SK-N-SH (cell line): ENCODE measurements around the gene BABAM2. TPM values are rescaled to one million over a fixed set of nuclear protein-coding genes. Genes with fewer than 3 reads are reported as not detected.

Experiments
- CTCF ChIA-PET: fragments of 300-600, 350-600 bp; formaldehyde crosslinking; extraction: SDS; loops from one replicate; lab custom pipeline; 2021; lab: Yijun Ruan, JAX
- POLR2A ChIA-PET: fragments of 350-600 bp; sonication (Branson Sonifier 250); formaldehyde crosslinking; extraction: SDS; loops from one replicate; lab custom pipeline; 2020; ENCODE audit warnings: antibody characterized with exemption, inconsistent platforms; lab: Yijun Ruan, JAX
- DNase-seq: peaks from one replicate; pipeline ENCODE4 v3.0.0; 2012
- H2AFZ ChIP-seq: fragments of 200-600 bp; sonication (generic); 2 replicates; pipeline ENCODE4 v1.8.1; 2016; ENCODE audit warnings: antibody characterized with exemption, mild to moderate bottlenecking, low read depth
- H3F3A ChIP-seq: fragments of 200-600 bp; sonication (generic); replicated peaks from 2 replicates; pipeline ENCODE3; 2016; ENCODE audit warnings: antibody characterized with exemption, mild to moderate bottlenecking; ENCODE audit not compliant: insufficient read depth
- H3K27ac ChIP-seq, 2 experiments: fragments of 200-500 bp in 1 of 2; fragments of 200-600 bp in 1 of 2; sonication (Bioruptor generic) in 1 of 2; sonication (generic), shearing (Covaris generic) in 1 of 2; 2 replicates each; pipeline versions ENCODE4 v1.5.1 to v1.6.1; 2014 to 2016; ENCODE audit warnings: low read depth in 2 of 2, inconsistent platforms in 1 of 2, low read length in 1 of 2, mild to moderate bottlenecking in 1 of 2, mixed read lengths in 1 of 2
- H3K27me3 ChIP-seq: fragments of 200-600 bp; sonication (generic), shearing (Covaris generic); 2 replicates; pipeline ENCODE4 v1.6.1; 2016; ENCODE audit warnings: mixed run types; ENCODE audit not compliant: insufficient read depth
- H3K36me3 ChIP-seq, 2 experiments: fragments of 200-500 bp in 1 of 2; fragments of 200-600 bp in 1 of 2; sonication (Bioruptor generic) in 1 of 2; sonication (generic) in 1 of 2; replicated peaks in 1 of 2; 2 replicates each; pipeline versions ENCODE3 to v1.5.1; 2014 to 2016; ENCODE audit warnings: low read length in 1 of 2, mild to moderate bottlenecking in 1 of 2; ENCODE audit not compliant: insufficient read depth in 2 of 2, control insufficient read depth in 1 of 2
- H3K4me1 ChIP-seq, 2 experiments: fragments of 200-500 bp in 1 of 2; fragments of 200-600 bp in 1 of 2; sonication (Bioruptor generic) in 1 of 2; sonication (generic), shearing (Covaris generic) in 1 of 2; 2 replicates each; pipeline versions ENCODE4 v1.5.1 to v1.6.1; 2014 to 2016; ENCODE audit warnings: low read depth in 1 of 2, low read length in 1 of 2, mixed run types in 1 of 2; ENCODE audit not compliant: insufficient read depth in 2 of 2, control insufficient read depth in 1 of 2
- H3K4me2 ChIP-seq: fragments of 200-600 bp; sonication (generic), shearing (Covaris generic); 2 replicates; pipeline ENCODE4 v1.6.1; 2017; ENCODE audit warnings: mixed run types
- H3K4me3 ChIP-seq, 2 experiments: fragments of 200-500 bp in 1 of 2; fragments of 200-600 bp in 1 of 2; sonication (Bioruptor generic) in 1 of 2; sonication (generic), shearing (Covaris generic) in 1 of 2; 2 replicates each; pipeline versions ENCODE4 v1.5.1 to v1.8.1; 2014 to 2016; ENCODE audit warnings: low read depth in 2 of 2, inconsistent platforms in 1 of 2, low read length in 1 of 2, mild to moderate bottlenecking in 1 of 2, mixed read lengths in 1 of 2, moderate library complexity in 1 of 2
- H3K79me2 ChIP-seq: fragments of 200-600 bp; sonication (generic); 2 replicates; pipeline ENCODE4 v1.8.1; 2017; ENCODE audit warnings: mild to moderate bottlenecking; ENCODE audit not compliant: insufficient read depth
- H3K9ac ChIP-seq: fragments of 200-600 bp; sonication (generic); 2 replicates; pipeline ENCODE4 v1.6.1; 2017; ENCODE audit warnings: mixed run types
- H3K9me2 ChIP-seq: fragments of 200-600 bp; sonication (generic); 2 replicates; pipeline ENCODE4 v1.6.1; 2017; ENCODE audit warnings: mixed run types
- H3K9me3 ChIP-seq: fragments of 200-600 bp; sonication (generic); 2 replicates; pipeline ENCODE4 v1.6.1; 2017; ENCODE audit warnings: mixed run types, mild to moderate bottlenecking, moderate library complexity
- H4K20me1 ChIP-seq: fragments of 200-600 bp; sonication (generic); 2 replicates; pipeline ENCODE4 v1.6.1; 2017; ENCODE audit warnings: mild to moderate bottlenecking, mixed run types; ENCODE audit not compliant: insufficient read depth
- CHD2 ChIP-seq: fragments of 150-350 bp; IDR thresholded peaks from 2 replicates; pipeline ENCODE4 v1.6.1; 2018; ENCODE audit warnings: low read length; ENCODE audit not compliant: partially characterized antibody
- EZH2phosphoT487 ChIP-seq: fragments of 200-600 bp; sonication (generic); IDR thresholded peaks from 2 replicates; pipeline ENCODE4 v1.6.1; 2017; ENCODE audit warnings: low read depth, mixed run types, mild to moderate bottlenecking, antibody characterized with exemption, moderate library complexity, borderline replicate concordance
- FOXM1 ChIP-seq: IDR thresholded peaks from 2 replicates; pipeline ENCODE4 v1.4.0; 2012; ENCODE audit warnings: low read depth, mild to moderate bottlenecking
- JUND ChIP-seq: IDR thresholded peaks from 2 replicates; pipeline ENCODE4 v1.4.0; 2012
- NFIC ChIP-seq: IDR thresholded peaks from 2 replicates; pipeline ENCODE4 v1.4.0; 2012; ENCODE audit warnings: borderline replicate concordance
- NRF1 ChIP-seq: IDR thresholded peaks from 2 replicates; pipeline ENCODE4 v1.6.1; 2012; ENCODE audit warnings: low read depth, mild to moderate bottlenecking, low read length
- RAD21 ChIP-seq: IDR thresholded peaks from 2 replicates; pipeline ENCODE4 v1.6.1; 2012; ENCODE audit warnings: mild to moderate bottlenecking, low read length
- REST ChIP-seq: IDR thresholded peaks from 2 replicates; pipeline ENCODE4 v1.6.1; 2012; ENCODE audit warnings: mild to moderate bottlenecking, low read depth, low read length, moderate library complexity
- SIN3A ChIP-seq: IDR thresholded peaks from 2 replicates; pipeline ENCODE4 v1.6.1; 2012; ENCODE audit warnings: low read depth, mild to moderate bottlenecking, low read length, moderate library complexity, borderline replicate concordance
- SMC3 ChIP-seq: IDR thresholded peaks from 2 replicates; pipeline ENCODE4 v1.6.1; 2012; ENCODE audit warnings: low read depth, low read length, improper control_type of control experiment
- USF1 ChIP-seq: IDR thresholded peaks from 2 replicates; pipeline ENCODE4 v1.4.0; 2012; ENCODE audit warnings: low read depth, borderline replicate concordance
- ZBTB33 ChIP-seq: IDR thresholded peaks from 2 replicates; pipeline ENCODE4 v1.4.0; 2012; ENCODE audit warnings: low read depth, borderline replicate concordance
- WGBS: methylation state at CpG from one replicate; pipeline ENCODE4 v1.1.6; 2017; ENCODE audit warnings: low lambda C conversion rate; 5-methylcytosine and 5-hydroxymethylcytosine counted together
- polyA plus RNA-seq, 3 experiments: library from polyadenylated mRNA; depleted of rRNA; stranded (reverse); fragments of >200 nt; gene quantifications; 2 replicates each; pipeline ENCODE4 v1.2.3, GENCODE V29; 2012

Gene BABAM2
- polyA plus RNA-seq, 1 of the 3 experiments (the other 2 are of a cell fraction), result 34.0 TPM

- WGBS, result 98% methylated on average over 5 of the region's 5 CpGs
- POLR2A ChIA-PET, result no interaction called here
- CTCF ChIA-PET, result no interaction called here
- H3K9me3 ChIP-seq, result no peaks in the 10 kb centered on the region
- H3K4me2 ChIP-seq, result no peak overlapping the region
- no peaks in the 10 kb centered on the region for H3K4me1 ChIP-seq
- H3K27ac ChIP-seq, result no peak overlapping the region
- no peak overlapping the region for H3K4me3 ChIP-seq
- H3K79me2 ChIP-seq, result no peaks in the 10 kb centered on the region
- no peaks in the 10 kb centered on the region for H3K36me3 ChIP-seq
- H2AFZ ChIP-seq, result no peak overlapping the region
- H3K9me2 ChIP-seq, result no peaks in the 10 kb centered on the region
- H3K27me3 ChIP-seq, result no peaks in the 10 kb centered on the region
- no peak overlapping the region for H3K9ac ChIP-seq
- DNase-seq, result no peak
- H4K20me1 ChIP-seq, result no peaks in the 10 kb centered on the region
- peaks cover 7% of the 10 kb centered on the region for H3F3A ChIP-seq
- TF ChIP-seq REST, result no peak
Observed at GRCh38 chr2:28058791-28059190, 168.3 kb downstream of the BABAM2 start.

GRCh38 chr2:28062867-28063266 is 172.3 kb downstream of the BABAM2 start:
- H3K9me3 ChIP-seq, result no peaks in the 10 kb centered on the region
- H4K20me1 ChIP-seq, result no peaks in the 10 kb centered on the region
- peak overlapping the region in 1 of 2 experiments; percentile 38; a peak in 1 of 4 replicates for H3K27ac ChIP-seq
- no peak overlapping the region for H3K4me2 ChIP-seq
- H3F3A ChIP-seq, result peaks cover 7% of the 10 kb centered on the region
- H3K9ac ChIP-seq, result no peak overlapping the region
- no peaks in the 10 kb centered on the region for H3K79me2 ChIP-seq
- H3K4me3 ChIP-seq, result no peak overlapping the region
- no peak for DNase-seq
- WGBS, result 80% methylated on average over 2 of the region's 2 CpGs
- CTCF ChIA-PET, result interaction anchor here (1.4 kb wide), 1 partner anchor 16 kb away, joined by 3 read pairs; no protein-coding TSS in a partner anchor
- no peaks in the 10 kb centered on the region for H3K9me2 ChIP-seq
- H3K27me3 ChIP-seq, result no peaks in the 10 kb centered on the region
- POLR2A ChIA-PET, result no interaction called here
- TF ChIP-seq NRF1 (no peak), REST (no peak), USF1 (no peak), RAD21 (no peak), EZH2phosphoT487 (no peak), SIN3A (no peak), SMC3 (no peak), JUND (no peak), FOXM1 (no peak), NFIC (no peak), CHD2 (no peak), ZBTB33 (no peak)
- TF ChIP-seq, all 33 proteins: peak for 0
- Histone ChIP-seq H2AFZ (no peak overlapping the region), H3K36me3 (no peaks in the 10 kb centered on the region), H3K4me1 (peaks cover 0 to 4% of the 10 kb centered on the region in 2 experiments; a peak in 1 of 4 replicates)
